HG03571 (cell line): Measurements from ENCODE around the gene CPED1.
"Not testable (repeated sequence)": the region's sequence is repeated elsewhere in the genome, so short reads cannot be mapped to it uniquely, and the experiment has no call there.

Experiments
- ATAC-seq: cut with Tn5 transposase; IDR thresholded peaks from one replicate; pipeline ENCODE4 v1.9.1; 2021; ENCODE audit not compliant: unreplicated experiment

The CPED1 gene

DNA sequence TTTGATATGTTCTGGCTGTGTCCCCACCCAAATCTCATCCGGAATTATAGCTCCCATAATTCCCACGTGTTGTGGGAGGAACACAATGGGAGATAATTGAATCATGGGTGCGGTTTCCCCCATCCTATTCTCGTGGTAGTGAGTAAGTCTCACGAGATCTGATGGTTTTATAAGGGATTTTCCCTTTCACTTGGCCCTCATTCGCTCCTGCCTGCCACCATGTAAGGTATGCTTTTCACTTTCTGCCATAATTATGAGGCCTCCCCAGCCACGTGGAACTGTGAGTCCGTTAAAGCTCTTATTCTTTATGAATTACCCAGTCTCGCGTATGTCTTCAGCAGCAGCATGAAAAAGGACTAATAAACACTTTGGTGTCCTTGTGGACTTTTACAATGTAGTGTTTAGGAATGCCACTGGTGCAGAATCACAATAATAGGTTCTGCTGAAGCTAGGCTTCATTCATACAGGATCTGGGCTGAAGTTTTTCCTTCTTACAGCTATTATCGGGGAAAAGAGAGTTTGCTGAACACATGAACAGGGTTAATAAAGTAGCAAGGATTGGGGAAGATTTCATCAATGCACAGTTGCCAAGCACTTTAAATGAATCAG lies 74.3 kb downstream of the CPED1 start:
- no peak for ATAC-seq

DNA sequence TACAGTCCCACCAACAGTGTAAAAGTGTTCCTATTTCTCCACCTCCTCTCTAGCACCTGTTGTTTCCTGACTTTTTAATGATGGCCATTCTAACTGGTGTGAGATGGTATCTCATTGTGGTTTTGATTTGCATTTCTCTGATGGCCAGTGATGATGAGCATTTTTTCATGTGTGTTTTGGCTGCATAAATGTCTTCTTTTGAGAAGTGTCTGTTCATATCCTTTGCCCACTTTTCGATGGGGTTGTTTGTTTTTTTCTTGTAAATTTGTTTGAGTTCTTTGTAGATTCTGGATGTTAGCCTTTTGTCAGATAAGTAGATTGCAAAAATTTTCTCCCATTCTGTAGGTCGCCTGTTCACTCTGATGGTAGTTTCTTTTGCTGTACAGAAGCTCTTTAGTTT lies 79.2 kb downstream of the CPED1 start:
- not testable (repeated sequence) for ATAC-seq

DNA sequence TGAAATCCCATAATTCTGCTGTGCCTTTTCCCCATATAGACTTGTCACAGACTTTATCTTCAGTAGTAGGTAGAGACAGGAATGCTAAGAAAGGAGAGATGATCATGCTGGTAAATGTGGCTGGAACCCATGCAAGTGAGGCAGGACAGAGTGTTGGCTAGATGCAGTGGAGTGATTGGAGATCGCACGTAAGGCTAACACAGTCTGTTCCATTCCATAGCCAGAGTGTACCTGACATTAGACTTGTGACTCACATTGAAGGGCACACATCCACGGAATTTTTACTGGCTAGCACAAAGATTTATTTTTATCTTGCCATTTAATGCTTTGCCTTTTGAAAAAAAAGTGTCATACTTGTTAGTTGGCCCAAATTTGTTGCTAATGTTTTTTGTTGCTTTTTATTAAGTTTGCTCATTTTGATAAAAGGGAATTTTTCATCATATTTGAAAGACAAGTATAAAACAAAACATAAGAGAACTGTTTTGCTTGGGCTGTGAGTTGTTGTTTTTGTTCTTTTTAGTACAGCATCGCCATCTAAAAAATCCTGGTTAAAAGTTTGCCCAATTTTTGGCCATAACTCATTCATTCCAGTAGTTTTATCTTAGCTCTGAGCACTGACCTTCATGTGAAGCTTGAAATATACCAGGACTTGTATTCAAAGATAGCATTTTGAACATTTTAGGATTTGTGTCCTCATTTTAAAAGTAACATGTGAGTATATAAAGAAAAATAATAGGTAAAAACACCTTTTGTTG lies 81.0 kb downstream of the CPED1 start:
- ATAC-seq, result no peak

DNA sequence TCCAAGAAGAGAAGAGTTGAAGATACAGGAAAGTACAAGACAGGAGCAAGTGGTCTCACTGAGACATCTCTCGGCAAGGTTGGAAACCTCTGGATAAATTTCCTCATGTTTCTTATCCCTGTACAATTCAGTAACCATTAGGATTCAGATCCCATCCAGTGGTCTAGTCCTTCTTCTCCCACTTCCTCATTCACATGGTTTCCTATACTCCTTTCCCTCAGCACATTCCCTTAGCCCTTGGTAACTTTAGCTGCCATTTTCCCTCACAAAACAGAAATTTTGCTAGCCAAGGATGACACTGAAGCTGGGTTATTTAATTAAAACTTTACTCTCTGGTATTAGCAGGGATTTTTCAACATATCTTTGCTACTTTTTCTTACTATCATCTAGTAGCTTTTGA lies 82.6 kb downstream of the CPED1 start:
- ATAC-seq, result no peak

DNA sequence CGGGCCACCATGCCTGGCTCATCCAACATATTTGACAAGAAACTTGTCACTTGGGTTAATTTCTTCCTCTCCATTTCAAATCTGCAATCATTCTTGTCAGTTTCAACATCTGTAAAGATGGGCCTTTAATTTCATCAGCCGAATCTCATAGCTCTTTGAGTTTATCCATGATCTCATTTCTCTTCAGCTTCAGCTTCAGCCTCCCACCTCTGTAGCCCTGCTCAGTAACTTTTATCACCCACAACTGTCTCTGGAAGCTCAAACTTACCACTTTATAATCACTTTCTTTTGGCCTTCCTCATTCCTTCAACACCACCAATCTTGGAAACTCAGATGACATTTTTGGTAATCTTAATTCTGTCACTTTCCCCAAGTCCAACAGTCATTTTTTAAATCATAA lies 83.2 kb downstream of the CPED1 start:
- ATAC-seq, result no peak

DNA sequence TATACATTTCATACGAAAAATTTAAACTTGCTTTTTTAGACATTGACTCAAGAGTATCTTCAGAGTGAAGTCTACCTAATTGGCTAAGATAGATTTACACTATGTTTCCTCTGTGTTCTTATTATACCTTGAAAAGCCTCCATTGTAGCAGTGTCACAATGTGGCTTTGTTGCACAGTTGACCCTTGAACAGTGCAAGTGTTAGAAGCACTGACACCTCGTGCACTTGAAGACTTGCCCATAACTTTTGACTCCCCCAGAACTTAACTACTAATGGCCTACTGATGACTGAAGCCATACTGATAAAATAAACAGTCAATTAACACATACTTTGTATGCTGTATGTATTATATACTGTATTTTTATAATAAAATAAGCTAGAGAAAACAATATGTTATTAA lies 84.3 kb downstream of the CPED1 start:
- no peak for ATAC-seq

DNA sequence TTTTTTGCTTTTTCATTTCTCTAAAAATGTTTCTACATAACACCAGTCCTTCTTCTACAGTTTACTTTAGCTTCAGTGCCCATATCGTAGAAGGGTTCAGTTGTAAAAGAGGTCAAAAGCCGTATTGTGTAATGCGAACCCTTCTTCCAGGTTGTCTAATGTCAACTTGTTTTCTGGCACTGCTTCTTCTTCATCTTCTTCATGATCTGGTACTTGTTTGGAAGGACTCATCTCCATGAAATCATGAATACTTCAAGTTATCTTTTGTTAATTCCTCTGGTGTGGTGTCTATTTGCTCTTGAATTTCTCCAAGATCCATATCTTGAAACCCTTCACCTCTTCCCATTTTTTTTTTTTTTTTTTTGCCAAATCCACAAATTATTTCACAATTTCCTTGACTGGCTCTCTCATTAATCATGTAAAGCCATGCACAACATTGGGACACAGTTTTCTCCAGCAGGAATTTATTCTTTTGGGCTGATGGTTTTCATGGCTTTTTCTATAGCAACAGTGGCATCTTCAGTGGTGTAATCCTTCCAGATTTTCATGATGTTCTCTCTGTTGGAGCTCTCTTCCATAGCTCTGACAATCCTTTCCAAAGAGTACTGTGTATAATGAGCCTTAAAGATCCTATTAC lies 85.1 kb downstream of the CPED1 start:
- ATAC-seq, result no peak

DNA sequence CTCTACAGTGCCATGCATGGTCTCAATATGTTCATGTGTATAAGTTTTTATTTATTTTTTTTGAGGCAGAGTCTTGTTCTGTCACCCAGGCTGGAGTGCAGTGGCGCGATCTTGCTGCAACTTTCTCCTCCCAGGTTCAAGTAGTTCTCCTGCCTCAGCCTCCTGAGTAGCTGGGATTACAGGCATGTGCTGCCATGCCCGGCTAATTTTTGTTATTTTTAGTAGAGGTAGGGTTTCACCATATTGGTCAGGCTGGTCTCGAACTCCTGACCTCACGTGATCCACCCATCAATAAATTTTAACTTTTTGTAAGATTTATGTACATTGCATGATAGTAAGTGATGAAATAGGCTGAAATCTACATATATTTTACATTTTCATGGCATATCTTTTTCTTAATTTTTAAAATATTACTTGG lies 86.9 kb downstream of the CPED1 start:
- ATAC-seq, result not testable (repeated sequence)

DNA sequence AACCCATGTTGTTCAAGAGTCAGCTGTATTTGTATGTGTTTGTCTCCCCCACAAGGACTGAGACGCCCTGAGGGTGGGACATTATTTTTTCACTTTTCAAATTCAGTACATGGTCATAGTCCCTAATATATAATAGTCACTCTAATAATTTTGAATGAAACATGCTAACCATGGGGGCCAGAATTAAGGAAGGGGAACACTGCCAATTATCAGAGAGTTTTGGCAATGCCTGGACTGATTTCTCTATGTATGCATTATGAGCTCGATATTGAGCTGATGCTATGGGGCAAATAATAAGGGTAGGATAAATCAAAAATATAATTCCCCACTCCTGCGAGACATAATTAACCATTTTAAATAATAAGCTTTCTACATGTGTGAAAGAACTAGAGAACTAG lies 87.4 kb downstream of the CPED1 start:
- ATAC-seq, result no peak

DNA sequence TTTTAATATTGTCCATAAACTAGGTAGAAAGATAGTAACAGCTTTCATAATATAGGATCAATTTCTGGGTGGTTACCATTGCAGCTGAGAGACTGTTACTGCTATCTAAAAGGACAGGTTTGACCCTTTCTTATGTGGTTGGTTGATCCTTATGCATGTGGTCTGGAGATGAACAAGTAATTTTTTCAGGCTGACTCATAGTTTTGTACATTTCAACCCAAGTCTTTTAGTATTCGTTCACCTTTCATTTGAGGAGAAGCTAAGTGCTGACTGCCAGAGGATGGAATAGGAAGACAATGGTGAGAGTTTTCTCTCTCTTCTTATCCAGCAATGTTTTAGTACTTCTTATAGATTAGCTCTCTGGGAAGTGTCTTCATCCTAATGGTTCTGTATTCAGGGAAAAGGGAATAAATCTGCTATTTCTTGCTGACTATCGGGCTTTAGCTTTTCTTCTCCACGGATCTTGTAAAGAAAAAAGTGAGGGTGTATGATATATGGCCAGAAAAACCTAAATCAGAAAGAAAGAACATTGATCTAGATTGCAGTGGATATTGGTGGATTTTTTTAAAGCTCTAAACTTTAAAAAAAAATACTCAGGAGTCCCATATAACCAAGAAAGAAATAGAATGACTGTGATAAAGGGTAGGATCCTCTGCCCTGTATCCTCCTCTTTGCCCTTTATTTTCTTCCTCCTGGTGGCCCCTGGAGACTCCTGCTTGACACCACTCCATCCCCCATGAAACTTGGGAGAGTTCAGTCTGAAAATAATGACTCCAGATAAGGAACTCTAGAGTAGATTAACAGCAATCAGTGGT lies 88.0 kb downstream of the CPED1 start:
- no peak for ATAC-seq

DNA sequence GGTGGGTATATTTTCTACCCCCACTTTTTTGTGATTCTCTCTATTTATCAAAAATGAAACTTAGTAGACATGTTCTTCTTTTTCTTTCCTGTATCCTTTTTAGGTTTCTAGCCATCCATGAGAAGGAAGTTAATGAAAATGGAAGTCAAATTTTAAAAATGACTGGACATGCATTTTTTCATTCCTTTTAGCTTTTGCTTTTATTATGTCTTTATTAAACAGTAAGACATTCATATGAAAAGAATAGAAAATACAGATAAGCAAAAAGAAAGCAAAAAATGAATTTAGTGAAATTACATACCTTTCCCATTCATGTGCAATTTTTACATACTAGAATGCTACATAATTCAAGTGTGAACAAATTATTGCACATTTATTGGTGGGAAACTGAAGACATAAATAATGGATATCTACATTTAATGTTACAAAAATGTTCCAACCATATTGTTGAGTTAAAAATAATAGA lies 88.7 kb downstream of the CPED1 start:
- ATAC-seq, result no peak

DNA sequence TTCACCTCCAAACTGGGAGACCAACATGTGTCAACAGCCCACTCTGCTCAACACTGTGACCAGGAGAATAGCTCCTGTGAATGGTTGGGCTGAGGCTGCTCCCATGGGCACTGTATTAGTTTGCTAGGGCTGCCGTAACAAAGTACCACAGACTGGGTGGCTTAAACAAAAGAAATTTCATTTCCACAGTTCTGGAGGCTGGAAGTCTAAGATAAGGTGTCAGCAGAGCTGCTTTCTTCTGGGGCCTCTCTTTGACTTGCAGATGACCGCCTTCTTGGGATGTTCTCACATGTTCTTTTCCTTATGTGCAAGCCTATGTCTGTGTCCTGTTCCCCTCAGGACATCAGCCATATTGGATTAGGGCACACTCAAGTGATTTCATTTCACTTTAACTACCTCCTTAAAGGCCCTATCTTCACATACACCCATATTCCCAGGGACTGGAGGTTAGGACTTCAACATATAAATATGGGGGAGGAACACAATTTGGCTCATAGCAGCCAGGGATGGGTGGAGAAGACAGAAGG lies 90.3 kb downstream of the CPED1 start:
- no peak for ATAC-seq

DNA sequence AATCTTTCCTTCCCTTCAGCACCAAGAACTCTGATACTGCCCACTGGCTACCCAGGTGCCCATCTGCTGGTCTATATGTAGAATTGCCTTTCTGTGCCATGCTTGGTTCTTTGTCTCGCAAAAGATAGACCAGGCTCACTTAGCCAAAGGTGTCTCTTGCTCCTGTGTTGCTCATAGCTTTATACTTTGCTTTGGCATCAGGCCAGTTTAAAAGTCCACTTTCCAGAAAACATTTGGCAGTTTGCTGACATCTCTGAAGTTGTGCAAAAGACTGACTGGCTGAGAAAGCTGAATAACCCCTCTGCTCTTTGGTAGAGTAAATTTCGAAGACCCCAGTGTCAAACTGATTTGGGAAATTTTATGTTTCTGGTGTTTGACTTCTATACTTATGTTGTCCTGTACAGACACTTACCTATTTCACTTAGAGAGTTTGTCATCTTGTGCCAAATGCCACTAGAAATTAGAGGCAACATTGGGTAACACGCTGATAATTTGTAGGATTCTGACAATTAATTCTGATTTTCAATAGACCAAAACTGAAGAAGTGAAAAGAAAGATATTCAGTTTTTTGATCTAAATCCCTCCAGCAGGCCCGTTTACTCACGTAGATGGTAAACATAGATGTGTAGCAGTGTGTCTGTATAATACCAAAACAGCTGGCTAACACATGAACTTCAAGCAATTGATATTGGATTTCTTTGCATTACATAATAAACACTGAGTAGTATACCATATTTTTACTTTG lies 91.1 kb downstream of the CPED1 start:
- no peak for ATAC-seq

DNA sequence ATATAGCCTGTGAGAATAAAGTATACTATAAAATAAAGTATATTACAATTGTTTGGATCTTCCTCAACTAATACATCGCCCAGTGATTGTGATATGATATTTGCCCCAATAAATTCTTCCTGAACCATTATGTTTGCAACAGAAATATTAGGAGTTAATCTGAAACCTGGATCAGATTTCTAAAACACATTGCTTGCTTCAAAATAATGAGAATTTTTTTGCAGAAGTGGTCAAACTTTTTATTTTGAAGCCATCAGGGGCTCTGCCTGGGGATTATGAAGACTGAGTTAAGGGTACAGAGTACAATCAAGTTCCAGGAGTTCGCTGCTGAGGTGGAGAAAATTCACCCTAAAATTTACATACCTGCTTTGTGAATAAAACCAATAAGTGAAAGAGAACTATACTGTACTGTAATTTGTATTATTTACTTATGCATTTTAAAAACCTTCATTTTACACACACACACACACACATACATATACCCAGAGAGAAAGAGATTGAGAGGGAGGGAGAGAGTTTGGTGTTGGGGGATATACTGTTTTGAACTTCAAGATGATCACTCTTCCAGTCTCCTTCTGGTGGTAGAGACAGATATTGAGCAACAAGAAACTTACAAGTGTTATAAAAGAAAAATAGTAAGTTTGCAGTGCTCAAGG lies 91.9 kb downstream of the CPED1 start:
- no peak for ATAC-seq

DNA sequence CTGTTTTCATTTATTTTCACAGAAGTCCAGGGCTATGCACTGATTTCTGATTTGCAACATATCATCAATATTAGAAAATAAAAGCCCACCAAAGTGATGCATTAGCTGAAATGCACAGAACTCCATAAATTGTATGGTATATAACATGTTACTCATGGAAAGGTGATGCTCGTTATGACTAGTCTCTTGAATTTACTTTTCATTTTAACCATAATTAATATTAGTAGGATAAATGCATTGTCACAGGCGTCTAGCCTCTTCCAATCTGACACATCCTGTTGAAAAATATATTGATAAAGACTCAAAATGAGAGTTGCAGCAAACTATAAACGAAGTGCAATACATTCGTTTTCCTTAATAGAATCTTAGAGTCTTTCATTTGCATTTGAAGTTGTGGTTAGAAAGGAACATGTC lies 92.4 kb downstream of the CPED1 start:
- no peak for ATAC-seq

DNA sequence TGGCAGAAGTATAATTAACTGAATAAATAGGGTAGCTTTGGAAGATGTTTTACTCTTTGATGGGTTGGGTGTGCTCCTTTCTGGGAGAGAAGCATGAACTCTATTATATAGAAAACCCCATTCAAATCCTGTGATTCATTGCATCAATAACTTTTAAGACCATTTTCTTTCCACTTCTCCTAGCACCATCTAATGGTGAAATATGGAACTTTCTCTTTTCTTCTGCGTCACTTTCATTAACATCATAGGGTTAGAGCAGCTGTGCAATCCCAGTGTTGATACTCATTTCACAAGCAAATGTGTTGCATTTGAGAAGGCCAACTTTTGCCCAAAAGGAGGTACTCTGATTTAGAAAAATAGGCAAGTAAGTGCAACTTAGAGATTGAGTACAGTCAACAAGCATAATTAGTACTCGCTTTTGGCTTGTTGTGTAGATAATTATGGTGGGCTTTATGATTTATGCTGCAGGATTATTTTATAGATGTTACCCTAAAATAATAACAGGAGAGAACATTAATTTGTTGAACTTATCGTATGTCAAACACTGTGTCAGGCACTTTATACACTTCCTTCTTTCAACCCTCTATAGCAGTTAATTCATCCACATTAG lies 92.9 kb downstream of the CPED1 start:
- ATAC-seq, result peak; percentile 76

DNA sequence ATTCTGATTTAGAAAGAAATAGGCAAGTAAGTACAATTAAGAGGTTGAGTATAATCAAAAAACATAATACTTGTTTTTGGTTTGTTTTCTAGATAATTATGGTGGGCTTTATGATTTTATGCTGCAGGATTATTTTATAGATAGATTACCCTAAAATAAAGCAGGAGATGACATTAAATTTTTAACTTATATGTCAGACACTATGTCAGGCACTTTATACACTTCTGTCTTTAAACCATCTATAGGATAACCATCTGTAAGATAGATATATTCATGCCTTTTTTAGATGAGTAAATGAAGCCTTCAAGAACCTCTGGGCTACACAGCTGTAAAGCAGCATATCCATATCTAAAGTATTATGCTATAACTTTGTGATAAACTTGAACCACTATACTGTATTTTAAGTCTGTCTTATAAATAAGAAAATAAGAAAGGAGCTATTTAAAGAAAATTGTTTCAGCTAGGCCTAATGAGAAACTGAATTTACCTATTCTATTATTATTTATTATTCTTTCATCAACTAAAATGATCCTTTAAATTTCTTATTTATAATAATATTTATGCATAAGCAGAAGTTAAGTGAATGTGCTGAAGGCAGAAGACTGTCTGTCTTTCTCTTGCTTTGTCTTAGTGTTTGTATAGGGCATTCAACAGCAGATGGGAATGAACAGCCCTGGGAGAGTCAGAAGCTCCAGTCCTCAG lies 94.0 kb downstream of the CPED1 start:
- no peak for ATAC-seq

DNA sequence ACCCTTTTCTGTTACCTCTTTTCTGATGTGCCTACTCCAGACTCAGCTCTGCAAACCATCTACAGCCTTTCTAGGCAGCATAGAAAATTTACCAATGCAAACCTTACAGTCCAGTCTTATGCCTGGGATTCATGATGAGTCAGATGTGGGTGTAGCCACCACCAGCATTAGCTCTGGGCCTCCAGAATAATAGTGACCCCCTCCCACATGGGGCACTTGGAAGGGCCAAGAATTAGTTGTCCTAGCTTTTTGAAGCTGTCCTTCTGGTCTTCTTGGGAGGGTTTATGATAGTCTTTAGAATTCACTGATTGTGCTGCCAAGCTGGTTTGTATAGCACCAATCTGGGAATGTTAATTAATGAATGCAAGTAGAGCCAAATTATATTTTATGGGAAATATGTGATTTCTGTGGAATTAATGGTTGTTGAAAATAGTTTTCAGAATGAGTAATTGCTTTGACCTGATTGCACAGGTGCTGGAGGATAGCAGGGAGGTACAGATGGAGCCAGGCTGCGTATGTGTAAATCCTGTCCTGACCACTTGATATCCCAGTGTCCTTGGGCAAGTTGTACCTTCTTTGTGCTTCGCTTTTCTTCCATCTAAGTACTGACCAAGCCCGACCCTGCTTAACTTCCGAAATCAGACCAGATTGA lies 94.8 kb downstream of the CPED1 start:
- no peak for ATAC-seq
